HEK293T (cell line): Measurements from ENCODE around the gene CCDC87.
"Not testable (repeated sequence)": the region's sequence is repeated elsewhere in the genome, so short reads cannot be mapped to it uniquely, and the experiment has no call there.

ENCODE experiments used
- CTCF ChIA-PET: fragments of 350-600 bp; formaldehyde crosslinking; extraction: SDS; loops from one replicate; lab custom pipeline; 2021; ENCODE audit warnings: antibody characterized with exemption, inconsistent platforms; lab: Yijun Ruan, JAX
- POLR2A ChIA-PET: fragments of 350-600 bp; formaldehyde crosslinking; extraction: SDS; loops from one replicate; lab custom pipeline; 2020; ENCODE audit warnings: antibody characterized with exemption, inconsistent platforms; lab: Yijun Ruan, JAX
- DNase-seq: peaks from one replicate; pipeline ENCODE4 v3.0.0; 2012; ENCODE audit warnings: mixed read lengths; ENCODE audit errors: extremely low spot score
- ARNT ChIP-seq: fragments of 450-650 bp; IDR thresholded peaks from 2 replicates; pipeline ENCODE4 v1.6.1; 2017; ENCODE audit warnings: mild to moderate bottlenecking
- BHLHE40 ChIP-seq: fragments of 450-650 bp; IDR thresholded peaks from 2 replicates; pipeline ENCODE4 v1.6.1; 2016; ENCODE audit warnings: mild to moderate bottlenecking, moderate library complexity, borderline replicate concordance
- CTBP1 ChIP-seq: fragments of 450-650 bp; IDR thresholded peaks from 2 replicates; pipeline ENCODE4 v1.6.1; 2016; ENCODE audit warnings: borderline replicate concordance
- ELF4 ChIP-seq: fragments of 450-650 bp; IDR thresholded peaks from 2 replicates; pipeline ENCODE4 v1.6.1; 2017; ENCODE audit warnings: antibody characterized with exemption
- FOXA1 ChIP-seq: fragments of 450-650 bp; IDR thresholded peaks from 2 replicates; pipeline ENCODE4 v1.6.1; 2016; ENCODE audit warnings: mild to moderate bottlenecking
- FOXK2 ChIP-seq: fragments of 450-650 bp; IDR thresholded peaks from 2 replicates; pipeline ENCODE4 v1.6.1; 2016; ENCODE audit warnings: mild to moderate bottlenecking
- FOXM1 ChIP-seq: fragments of 450-650 bp; IDR thresholded peaks from 2 replicates; pipeline ENCODE4 v1.6.1; 2017; ENCODE audit warnings: mild to moderate bottlenecking, borderline replicate concordance
- HDGF ChIP-seq: fragments of 450-650 bp; IDR thresholded peaks from 2 replicates; pipeline ENCODE4 v1.6.1; 2017; ENCODE audit warnings: antibody characterized with exemption, borderline replicate concordance
- L3MBTL2 ChIP-seq: fragments of 450-650 bp; conservative IDR thresholded peaks from 2 replicates; pipeline ENCODE4 v1.6.1; 2016; ENCODE audit warnings: mild to moderate bottlenecking
- LEF1 ChIP-seq: fragments of 450-650 bp; IDR thresholded peaks from 2 replicates; pipeline ENCODE4 v1.6.1; 2017; ENCODE audit warnings: mild to moderate bottlenecking, borderline replicate concordance
- NFRKB ChIP-seq: fragments of 450-650 bp; IDR thresholded peaks from 2 replicates; pipeline ENCODE4 v1.6.1; 2016; ENCODE audit warnings: mild to moderate bottlenecking, moderate library complexity
- SP1 ChIP-seq: fragments of 450-650 bp; IDR thresholded peaks from 2 replicates; pipeline ENCODE4 v1.6.1; 2017
- SUZ12 ChIP-seq: fragments of 450-650 bp; IDR thresholded peaks from 2 replicates; pipeline ENCODE4 v1.6.1; 2016; ENCODE audit warnings: mild to moderate bottlenecking
- TARDBP ChIP-seq: fragments of 450-650 bp; IDR thresholded peaks from 2 replicates; pipeline ENCODE4 v1.6.1; 2016
- ZNF384 ChIP-seq: fragments of 450-650 bp; IDR thresholded peaks from 2 replicates; pipeline ENCODE4 v1.6.1; 2016
- TF ChIP-seq, protein P1 (sequence below): fragments of 450-650 bp; IDR thresholded peaks from 2 replicates; pipeline ENCODE4 v1.6.1; 2016

The CCDC87 gene

DNA sequence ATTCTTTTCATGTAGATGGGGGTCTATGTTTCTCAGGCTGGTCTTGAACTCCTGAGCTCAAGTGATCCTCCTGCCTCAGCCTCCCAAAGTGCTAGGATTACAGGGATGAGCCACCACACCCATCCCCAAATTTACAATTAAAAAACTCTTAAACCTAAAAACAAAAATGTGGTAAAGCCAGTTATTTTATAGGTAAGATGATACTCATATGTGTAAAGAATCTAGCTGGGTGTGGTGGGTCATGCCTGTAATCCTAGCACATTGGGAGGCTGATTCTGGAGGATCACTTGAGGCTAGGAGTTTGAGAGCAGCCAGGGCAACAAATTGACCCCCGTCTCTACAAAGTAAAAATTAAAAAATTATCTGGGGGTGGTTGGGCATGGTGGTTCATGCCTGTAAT, 19.6 kb upstream of the CCDC87 start:
- CTCF ChIA-PET: interaction anchor here (0.6 kb wide), 2 partner anchors 301 to 744 kb away, joined by 4 to 5 read pairs; no protein-coding TSS in a partner anchor
- TF ChIP-seq FOXA1: no peak
- TF ChIP-seq NFRKB: no peak
- TF ChIP-seq FOXM1: no peak
- TF ChIP-seq ARNT: no peak
- TF ChIP-seq, protein P1, sequence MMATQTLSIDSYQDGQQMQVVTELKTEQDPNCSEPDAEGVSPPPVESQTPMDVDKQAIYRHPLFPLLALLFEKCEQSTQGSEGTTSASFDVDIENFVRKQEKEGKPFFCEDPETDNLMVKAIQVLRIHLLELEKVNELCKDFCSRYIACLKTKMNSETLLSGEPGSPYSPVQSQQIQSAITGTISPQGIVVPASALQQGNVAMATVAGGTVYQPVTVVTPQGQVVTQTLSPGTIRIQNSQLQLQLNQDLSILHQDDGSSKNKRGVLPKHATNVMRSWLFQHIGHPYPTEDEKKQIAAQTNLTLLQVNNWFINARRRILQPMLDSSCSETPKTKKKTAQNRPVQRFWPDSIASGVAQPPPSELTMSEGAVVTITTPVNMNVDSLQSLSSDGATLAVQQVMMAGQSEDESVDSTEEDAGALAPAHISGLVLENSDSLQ: no peak
- no peak for TF ChIP-seq FOXK2
- no peak for TF ChIP-seq L3MBTL2
- no peak for TF ChIP-seq TARDBP
- no peak for TF ChIP-seq CTBP1
- TF ChIP-seq HDGF: no peak
- no peak for TF ChIP-seq LEF1
- POLR2A ChIA-PET: interaction anchor here (0.6 to 1.6 kb wide), 4 partner anchors 20 to 284 kb away, joined by 3 to 10 read pairs (median 3); partner anchors contain the start of genes CCDC87, CCS, RBM4 and RBM4B
- DNase-seq: no peak

DNA sequence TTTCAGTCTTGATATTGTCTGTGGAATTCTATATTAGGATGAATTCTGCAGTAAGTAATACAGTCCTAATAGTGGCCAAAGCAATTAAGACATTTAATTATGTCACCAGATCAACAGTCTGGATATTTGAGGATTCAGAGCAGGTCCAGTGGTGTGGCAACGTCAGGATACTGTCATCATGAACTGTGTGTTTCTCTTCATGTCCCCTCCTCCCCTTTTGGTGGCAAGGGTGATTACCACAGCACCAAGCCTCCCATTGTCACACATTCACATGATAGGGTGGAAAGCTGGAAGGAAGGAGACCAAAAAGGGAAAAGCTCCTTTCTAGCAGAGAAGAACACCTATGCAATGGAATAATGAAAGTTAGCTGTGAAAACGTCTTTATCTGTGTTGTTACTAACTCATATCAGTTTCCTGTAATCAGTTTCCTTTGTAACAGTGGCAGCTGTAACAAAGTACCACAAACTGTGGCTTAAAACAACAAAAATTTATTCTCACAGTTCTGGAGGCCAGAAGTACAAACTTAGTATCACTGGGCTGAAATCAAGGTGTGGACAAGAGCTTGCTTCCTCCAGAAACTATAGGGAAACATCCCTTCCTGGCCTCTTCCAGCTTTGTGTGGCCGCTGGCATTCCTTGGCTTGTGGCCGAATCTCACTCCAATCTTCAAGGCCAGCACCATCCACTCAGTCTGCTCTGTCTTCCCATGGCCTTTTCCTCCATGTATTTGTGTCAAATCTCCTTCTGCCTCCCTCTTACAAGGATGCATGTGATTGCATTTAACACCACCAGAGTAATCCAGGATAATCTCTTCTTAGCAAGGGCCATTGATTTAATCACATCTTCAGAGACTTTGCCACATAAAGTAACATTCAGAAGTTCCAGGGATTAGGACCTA, 17.1 kb upstream of the CCDC87 start:
- ChIA-PET POLR2A (no interaction called here), CTCF (no interaction called here)
- no peak for DNase-seq
- TF ChIP-seq ELF4 (no peak), LEF1 (no peak), SUZ12 (no peak), FOXA1 (no peak), FOXM1 (no peak), HDGF (no peak), NFRKB (no peak), SP1 (no peak), FOXK2 (no peak), CTBP1 (no peak), ZNF384 (no peak), BHLHE40 (no peak)

DNA sequence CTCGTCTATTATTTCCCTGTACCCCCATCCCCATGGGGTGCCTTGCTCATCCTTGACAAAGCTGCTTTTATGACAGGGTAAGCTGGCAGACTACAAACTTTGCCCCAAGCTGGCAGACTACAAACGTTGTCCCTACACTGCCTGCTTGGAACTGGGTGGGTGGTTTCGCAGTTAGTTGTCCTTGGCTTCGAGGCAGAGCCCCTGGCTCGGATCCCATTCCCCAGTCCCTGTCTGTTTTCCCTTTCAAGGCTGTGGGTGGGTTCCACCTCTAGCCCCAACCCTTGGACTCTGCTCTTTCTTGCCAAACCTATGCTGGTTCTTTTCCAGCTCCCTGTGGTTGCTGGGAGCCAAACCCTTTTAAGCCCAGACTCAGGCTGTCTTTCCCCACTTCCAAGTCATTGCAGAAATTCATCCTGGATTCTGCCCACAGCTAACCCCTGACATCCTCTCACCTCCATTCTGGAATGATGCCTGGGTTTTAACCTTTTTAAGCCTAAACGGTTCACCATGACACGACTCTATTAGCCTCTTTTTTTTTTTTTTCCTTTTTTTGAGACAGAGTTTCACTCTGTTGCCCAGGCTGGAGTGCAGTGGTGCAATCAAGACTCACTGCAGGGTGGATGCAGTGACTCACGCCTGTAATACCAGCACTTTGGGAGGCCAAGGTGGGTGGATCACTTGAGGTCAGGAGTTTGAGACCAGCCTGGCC, 14.4 kb upstream of the CCDC87 start:
- ChIA-PET CTCF (interaction anchor here (0.7 kb wide), 1 partner anchor 8 kb away, joined by 5 read pairs; no protein-coding TSS in a partner anchor), POLR2A (interaction anchor here (1.1 to 3.6 kb wide), 3 partner anchors 10 to 31 kb away, joined by 4 to 23 read pairs (median 8); partner anchors contain the start of genes CCDC87, RBM14 and RBM4)
- no peak for DNase-seq
- no peak for TF ChIP-seq ELF4
- TF ChIP-seq FOXA1: no peak
- no peak for TF ChIP-seq HDGF
- no peak for TF ChIP-seq BHLHE40
- no peak for TF ChIP-seq SUZ12
- TF ChIP-seq LEF1: no peak
- no peak for TF ChIP-seq L3MBTL2
- no peak for TF ChIP-seq SP1
- no peak for TF ChIP-seq FOXM1
- no peak for TF ChIP-seq TARDBP
- TF ChIP-seq, protein P1: no peak
- no peak for TF ChIP-seq CTBP1

DNA sequence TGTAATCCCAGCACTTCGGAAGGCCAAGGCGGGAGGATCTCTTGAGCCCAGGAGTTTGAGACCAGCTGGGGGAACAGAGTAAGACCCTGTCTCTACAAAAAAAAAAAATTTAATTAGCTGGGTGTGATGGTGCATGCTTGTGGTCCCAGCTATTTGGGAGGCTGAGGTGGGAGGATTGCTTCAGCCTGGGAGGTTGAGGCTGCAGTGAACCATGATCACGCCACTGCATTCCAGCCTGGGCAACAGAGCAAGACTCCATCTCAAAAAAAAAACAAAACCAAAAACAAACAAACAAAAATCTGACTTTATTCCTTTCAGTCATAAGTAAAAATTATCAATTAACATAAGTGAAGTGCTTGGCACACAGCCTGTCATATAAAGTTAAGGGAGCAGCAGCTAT, 13.7 kb upstream of the CCDC87 start:
- CTCF ChIA-PET: interaction anchor here (0.7 to 0.9 kb wide), 2 partner anchors 8 to 17 kb away, joined by 3 to 5 read pairs; no protein-coding TSS in a partner anchor
- POLR2A ChIA-PET: interaction anchor here (1.1 to 3.6 kb wide), 3 partner anchors 10 to 31 kb away, joined by 4 to 23 read pairs (median 8); partner anchors contain the start of genes CCDC87, RBM14 and RBM4

DNA sequence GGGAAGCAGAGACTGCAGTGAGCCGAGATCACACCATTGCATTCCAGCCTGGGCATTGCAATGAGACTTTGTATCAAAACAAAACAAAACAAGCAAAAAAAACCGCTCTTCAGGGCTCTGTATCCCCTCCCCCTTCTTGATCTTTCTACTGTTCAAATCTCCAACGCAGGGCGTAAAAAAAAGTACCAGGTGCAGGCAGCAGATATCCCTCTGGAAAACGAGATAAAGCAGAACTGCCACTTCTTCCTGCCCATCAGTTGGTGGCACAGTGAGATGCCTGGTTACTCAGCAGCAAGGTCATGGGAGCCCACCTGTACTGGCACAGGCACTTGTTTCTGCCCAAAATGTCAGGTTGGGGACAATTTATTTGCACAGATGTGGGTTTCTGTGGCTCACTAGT, 11.3 kb upstream of the CCDC87 start:
- no peak for DNase-seq
- POLR2A ChIA-PET: interaction anchor here (3.6 kb wide), 1 partner anchor 13 kb away, joined by 23 read pairs; the partner anchor contains the start of gene RBM14
- TF ChIP-seq SP1: no peak
- TF ChIP-seq ELF4: no peak
- TF ChIP-seq TARDBP: no peak
- no peak for TF ChIP-seq LEF1
- TF ChIP-seq FOXA1: no peak
- TF ChIP-seq FOXK2: no peak
- no peak for TF ChIP-seq CTBP1
- no peak for TF ChIP-seq SUZ12
- CTCF ChIA-PET: no interaction called here

More for the DNA sequence above, 13.7 kb upstream of the CCDC87 start:
- not testable (repeated sequence) for DNase-seq

DNA sequence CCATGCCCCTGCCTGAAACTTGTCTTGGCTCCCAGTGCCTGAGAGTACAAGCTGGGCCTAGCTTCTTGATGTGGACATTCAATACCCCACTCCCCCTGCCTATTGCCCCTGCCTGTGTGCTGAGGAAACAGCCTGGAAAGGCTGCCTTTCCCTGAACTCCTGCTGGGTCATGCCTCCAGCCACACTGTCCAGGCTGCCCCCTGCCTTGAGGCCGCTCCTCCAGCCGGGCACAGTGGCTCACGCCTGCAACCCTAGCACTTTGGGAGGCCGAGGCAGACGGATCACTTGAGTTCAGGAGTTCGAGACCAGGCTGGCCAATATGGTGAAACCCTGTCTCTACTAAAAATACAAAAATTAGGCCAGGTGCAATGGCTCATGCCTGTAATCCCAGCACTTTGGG, 10.2 kb upstream of the CCDC87 start:
- TF ChIP-seq FOXA1 (no peak), L3MBTL2 (no peak), CTBP1 (no peak), TARDBP (no peak), ELF4 (no peak), BHLHE40 (no peak), HDGF (no peak), ARNT (no peak), FOXM1 (no peak), SP1 (no peak)
- POLR2A ChIA-PET: interaction anchor here (1.4 kb wide), 2 partner anchors 10 to 14 kb away, joined by 3 to 5 read pairs; partner anchors contain the start of genes CCDC87 and RBM14
- CTCF ChIA-PET: no interaction called here

More for the DNA sequence above, 10.2 kb upstream of the CCDC87 start:
- no peak for DNase-seq
